ENCODE results near the gene NXF3. TPM values are rescaled to one million over a fixed set of nuclear protein-coding genes. Genes with fewer than 3 reads are reported as not detected.
"Not testable (repeated sequence)": the region's sequence is repeated elsewhere in the genome, so short reads cannot be mapped to it uniquely, and the experiment has no call there.

The NXF3 gene
- polyA plus RNA-seq, 4 donors, result 0.16 to 0.47 (median 0.30) TPM; not detected in 1

DNA sequence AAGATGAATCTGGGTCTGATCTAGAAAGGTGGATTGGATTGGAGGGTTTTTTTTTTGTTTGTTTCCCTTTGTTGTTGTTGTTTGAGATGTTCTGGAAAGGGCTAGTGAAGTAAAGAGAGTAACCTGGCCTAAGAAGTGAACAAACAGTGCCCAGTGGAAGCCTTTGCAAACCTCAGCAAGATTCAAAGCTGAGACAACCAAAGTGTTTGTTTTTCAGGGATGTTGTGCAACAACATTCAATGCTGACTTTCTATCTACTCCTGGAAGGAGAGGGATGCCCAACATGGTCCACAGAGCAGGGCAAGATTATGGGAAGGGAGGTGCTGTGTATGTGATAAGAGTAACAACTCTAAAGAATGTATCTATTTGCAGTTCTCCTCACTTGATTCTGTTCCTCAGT lies 40.3 kb downstream of the NXF3 start:
- no peak for DNase-seq (ENCODE audit: low read depth in 4 of 4, low spot score in 2 of 4)

DNA sequence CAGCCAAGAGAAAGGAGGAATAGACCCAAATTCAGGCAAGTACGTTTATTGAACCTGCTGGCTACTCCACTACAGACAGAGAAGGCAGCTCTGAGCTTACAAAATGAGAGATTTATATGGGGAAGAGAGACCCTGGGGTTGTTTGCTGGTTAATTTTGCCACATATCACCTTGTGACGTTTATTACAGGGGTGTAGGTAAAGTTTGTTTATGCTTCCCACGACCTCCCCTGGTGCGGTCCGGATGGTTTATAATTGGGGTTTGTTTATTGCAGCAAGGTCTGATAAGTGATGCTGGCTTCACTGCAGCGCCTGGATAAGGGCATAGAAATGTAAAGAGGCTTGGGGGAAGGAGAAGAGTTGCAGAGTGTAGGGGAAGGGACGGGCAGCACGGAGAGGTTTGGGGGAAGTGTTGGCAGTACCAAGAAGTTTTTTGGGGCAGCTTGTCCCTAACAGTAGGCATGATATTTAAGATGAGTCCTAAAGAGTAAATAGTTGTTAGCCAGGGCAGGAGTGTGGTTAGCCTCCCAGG lies 41.6 kb downstream of the NXF3 start:
- no peak for DNase-seq (ENCODE audit: low read depth in 4 of 4, low spot score in 2 of 4)

GRCh38 chrX:103033371-103033770 lies 59.6 kb downstream of the NXF3 start:
- not testable (repeated sequence) for DNase-seq (ENCODE audit: low read depth in 4 of 4, low spot score in 2 of 4)

Other genes with a start within 250 kb of the NXF3 start
- under 1 TPM in 3 of 4 donors, not detected in 1; 0.16 to 0.83 (median 0.19) TPM for gene RAB40AL, start 155.9 kb downstream of the NXF3 start, polyA plus RNA-seq (ENCODE audit: insufficient read length in 4 of 4)
- gene BEX1, start 29.0 kb downstream of the NXF3 start, polyA plus RNA-seq (ENCODE audit: insufficient read length in 4 of 4), result 10 to 100 TPM; 49.2 to 77.6 (median 67.4) TPM
- 100 to 1,000 TPM; 149 to 177 (median 160) TPM for gene BEX4, start 122.0 kb upstream of the NXF3 start, polyA plus RNA-seq (ENCODE audit: insufficient read length in 4 of 4)
- 100 to 1,000 TPM; 123 to 168 (median 141) TPM for gene TCEAL8, start 162.0 kb upstream of the NXF3 start, polyA plus RNA-seq (ENCODE audit: insufficient read length in 4 of 4)
- gene TCEAL5, start 183.6 kb upstream of the NXF3 start, polyA plus RNA-seq (ENCODE audit: insufficient read length in 4 of 4), result 10 to 100 TPM; 13.6 to 15.9 (median 14.8) TPM
- gene BEX2, start 217.8 kb upstream of the NXF3 start, polyA plus RNA-seq (ENCODE audit: insufficient read length in 4 of 4), result 10 to 100 TPM; 67.7 to 89.6 (median 80.8) TPM
- 10 to 100 TPM; 30.6 to 49.6 (median 38.2) TPM for gene TCEAL7, start 237.1 kb upstream of the NXF3 start, polyA plus RNA-seq (ENCODE audit: insufficient read length in 4 of 4)